ENCODE results near the gene KLF15. TPM values are rescaled to one million over a fixed set of nuclear protein-coding genes. Genes with fewer than 3 reads are reported as not detected.

KLF15 gene
- total RNA-seq, 4 donors from 2014 or later, result 138 to 234 (median 176) TPM

GRCh38 chr3:126394179-126394976, 37.2 kb upstream of the KLF15 start, which contains the start of gene CFAP100:
Gene CFAP100, plus strand, starts transcription at chr3:126394909. Its CDS starts 1,092 bp downstream, at chr3:126396001.
- Histone ChIP-seq H3K4me1 (peaks cover 0 to 14% (median 4%) of the 10 kb centered on the region in 4 donors), H3K27ac (peak within 1 kb of the TSS in 1 of 4 donors; percentile 56), H3K27me3 (peaks cover 0 to 3% of the 10 kb centered on the region in 2 donors), H3K4me3 (peak within 1 kb of the TSS in 2 of 4 donors; percentile 9 to 45), H3K36me3 (no peaks in the 10 kb centered on the region), H3K9me3 (peaks cover 0 to 10% (median 0%) of the 10 kb centered on the region in 4 donors)
- no peak for TF ChIP-seq CTCF (IDR thresholded peaks at IDR 0.05)
- TF ChIP-seq POLR2A (IDR thresholded peaks at IDR 0.05), result no peak
- TF ChIP-seq EP300 (IDR thresholded peaks at IDR 0.05), result peak in 1 of 2 donors; percentile 41
- peak in 1 of 2 donors; percentile 35 for DNase-seq (ENCODE audit: low spot score in 2 of 2)
- whole genome bisulfite sequencing, 2 donors, result 42% methylated on average over 33 to 34 of the region's 43 CpGs

DNA sequence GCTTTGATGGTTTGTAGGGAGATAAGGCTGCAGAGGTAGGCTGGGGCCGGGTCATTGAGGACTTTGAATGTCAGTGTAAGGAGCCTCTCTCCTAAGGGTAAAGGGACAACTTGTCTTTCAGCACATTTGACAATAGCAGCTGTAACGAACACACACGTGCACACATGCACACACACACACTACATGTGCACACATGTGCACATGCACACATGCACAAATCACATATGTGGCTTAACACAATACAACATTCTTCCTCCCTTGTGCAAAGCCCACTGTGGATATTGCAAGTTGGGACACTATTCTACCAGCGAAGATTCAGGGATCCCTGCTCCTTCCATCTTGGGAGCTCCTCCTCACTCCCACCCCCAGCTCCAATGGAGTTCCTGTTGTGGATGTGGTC, 36.4 kb upstream of the KLF15 start:
- peaks cover 3 to 22% (median 9%) of the 10 kb centered on the region in 4 donors for H3K4me1 ChIP-seq
- H3K27ac ChIP-seq, result peak overlapping the region in 1 of 4 donors; percentile 15
- H3K27me3 ChIP-seq, result peaks cover 0 to 3% of the 10 kb centered on the region in 2 donors
- no peak for DNase-seq (ENCODE audit: low spot score in 2 of 2)
- 84 to 88% methylated on average over 3 to 4 of the region's 4 CpGs for WGBS, 2 donors
- no peak overlapping the region for H3K4me3 ChIP-seq
- no peaks in the 10 kb centered on the region for H3K36me3 ChIP-seq
- TF ChIP-seq CTCF (IDR thresholded peaks at IDR 0.05) (no peak), EP300 (IDR thresholded peaks at IDR 0.05) (no peak), POLR2A (IDR thresholded peaks at IDR 0.05) (no peak)
- H3K9me3 ChIP-seq, result peaks cover 0 to 5% (median 0%) of the 10 kb centered on the region in 4 donors

DNA sequence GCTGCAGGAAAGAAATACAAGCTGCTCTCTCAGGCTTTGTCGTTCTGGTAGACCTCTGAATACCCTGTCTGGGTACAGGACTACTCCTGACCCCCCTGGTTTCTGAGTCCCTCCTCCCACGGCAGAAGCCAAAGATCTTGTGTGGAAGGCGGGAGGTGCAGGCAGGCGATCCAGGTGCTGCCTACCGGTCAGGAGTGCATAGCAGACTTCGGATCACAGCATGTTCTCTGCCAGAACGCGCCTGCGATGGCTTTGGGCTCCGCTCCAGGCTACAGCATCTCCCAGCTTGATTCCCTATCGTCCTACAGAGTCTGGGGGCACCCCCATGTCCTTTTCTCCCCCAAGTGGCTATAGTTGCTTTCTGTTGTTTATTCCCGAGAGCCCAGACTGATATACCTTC, 35.0 kb upstream of the KLF15 start:
- Histone ChIP-seq H3K4me1 (peaks cover 4 to 26% (median 12%) of the 10 kb centered on the region in 4 donors), H3K27ac (peak overlapping the region in 1 of 4 donors; percentile 98), H3K36me3 (no peaks in the 10 kb centered on the region), H3K27me3 (peaks cover 0 to 3% of the 10 kb centered on the region in 2 donors), H3K9me3 (no peaks in the 10 kb centered on the region), H3K4me3 (no peak overlapping the region)
- DNase-seq (ENCODE audit: low spot score in 2 of 2), result no peak
- 82 to 89% methylated on average over 12 of the region's 12 CpGs for WGBS, 2 donors
- TF ChIP-seq CTCF (IDR thresholded peaks at IDR 0.05) (no peak), EP300 (IDR thresholded peaks at IDR 0.05) (no peak), POLR2A (IDR thresholded peaks at IDR 0.05) (no peak)

DNA sequence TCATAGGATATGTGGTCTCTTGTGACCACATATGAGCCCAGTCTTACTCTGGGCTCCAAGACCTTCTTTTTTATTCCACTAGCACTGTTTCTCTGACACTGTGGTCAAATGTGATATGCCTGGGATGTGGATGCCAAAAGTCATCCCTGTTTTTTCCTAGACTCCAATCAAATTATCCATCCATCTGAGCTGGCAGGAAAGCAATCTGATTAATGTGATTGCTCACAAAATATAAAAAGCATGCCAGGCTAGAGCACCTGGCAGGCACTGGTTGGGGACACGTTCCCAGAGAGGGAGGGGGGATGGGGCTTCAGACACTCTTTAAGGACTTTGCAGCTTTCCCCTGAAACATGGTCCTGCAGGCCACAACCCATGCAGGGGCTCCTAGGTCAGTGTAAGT, 34.4 kb upstream of the KLF15 start:
- H3K27me3 ChIP-seq, result peaks cover 0 to 3% of the 10 kb centered on the region in 2 donors
- peak overlapping the region in 1 of 4 donors; percentile 98 for H3K27ac ChIP-seq
- peaks cover 4 to 26% (median 12%) of the 10 kb centered on the region in 4 donors for H3K4me1 ChIP-seq
- DNase-seq (ENCODE audit: low spot score in 2 of 2), result no peak
- no peaks in the 10 kb centered on the region for H3K36me3 ChIP-seq
- no peak for TF ChIP-seq POLR2A (IDR thresholded peaks at IDR 0.05)
- no peak for TF ChIP-seq EP300 (IDR thresholded peaks at IDR 0.05)
- TF ChIP-seq CTCF (IDR thresholded peaks at IDR 0.05), result no peak
- WGBS, 2 donors, result 40 to 76% methylated on average over 1 of the region's 1 CpG
- H3K9me3 ChIP-seq, result no peaks in the 10 kb centered on the region
- H3K4me3 ChIP-seq, result no peak overlapping the region

GRCh38 chr3:126390751-126391150, 33.5 kb upstream of the KLF15 start:
- H3K4me3 ChIP-seq, result no peak overlapping the region
- TF ChIP-seq POLR2A (IDR thresholded peaks at IDR 0.05), result no peak
- no peak for TF ChIP-seq EP300 (IDR thresholded peaks at IDR 0.05)
- no peak for TF ChIP-seq CTCF (IDR thresholded peaks at IDR 0.05)
- no peaks in the 10 kb centered on the region for H3K9me3 ChIP-seq
- H3K27ac ChIP-seq, result peak overlapping the region in 1 of 4 donors; percentile 98
- WGBS, 2 donors, result 86 to 88% methylated on average over 4 of the region's 4 CpGs
- no peaks in the 10 kb centered on the region for H3K36me3 ChIP-seq
- H3K27me3 ChIP-seq, result peaks cover 0 to 3% of the 10 kb centered on the region in 2 donors
- DNase-seq (ENCODE audit: low spot score in 2 of 2), result no peak
- peaks cover 4 to 26% (median 12%) of the 10 kb centered on the region in 4 donors for H3K4me1 ChIP-seq
